HepG2 (cell line): ENCODE results near the gene IKZF3. TPM values are rescaled to one million over a fixed set of nuclear protein-coding genes. Genes with fewer than 3 reads are reported as not detected.

Experiments used
- ARNT2 ChIP-seq: sonication (generic); formaldehyde crosslinking; IDR thresholded peaks from 2 replicates; pipeline ENCODE4 v1.8.0; 2022; ENCODE audit warnings: mild to moderate bottlenecking, low read depth, missing genetic modification reagents, moderate library complexity
- CHCHD3 ChIP-seq: sonication (generic); formaldehyde crosslinking; IDR thresholded peaks from 2 replicates; pipeline ENCODE4 v1.8.0; 2022; ENCODE audit warnings: mild to moderate bottlenecking, missing genetic modification reagents, moderate library complexity
- CREM ChIP-seq, 2 experiments: sonication (generic) in 1 of 2; formaldehyde crosslinking in 1 of 2; IDR thresholded peaks; 2 replicates each; pipeline versions ENCODE4 v1.4.0 to v1.6.1; 2016 to 2020; ENCODE audit warnings: antibody characterized with exemption in 1 of 2, mild to moderate bottlenecking in 1 of 2, missing genetic modification reagents in 1 of 2
- CSRNP1 ChIP-seq: sonication (generic); formaldehyde crosslinking; IDR thresholded peaks from 2 replicates; pipeline ENCODE4 v1.8.1; 2023; ENCODE audit warnings: mild to moderate bottlenecking, missing genetic modification reagents
- HHEX ChIP-seq: IDR thresholded peaks from 2 replicates; pipeline ENCODE4 v1.6.1; 2016; ENCODE audit warnings: control low read depth
- IRX3 ChIP-seq: sonication (generic); formaldehyde crosslinking; IDR thresholded peaks from 2 replicates; pipeline ENCODE4 v1.8.1; 2023; ENCODE audit warnings: mild to moderate bottlenecking, low read depth, missing genetic modification reagents, borderline replicate concordance
- KLF13 ChIP-seq: sonication (generic); formaldehyde crosslinking; IDR thresholded peaks from 2 replicates; pipeline ENCODE4 v1.4.0; 2020; ENCODE audit warnings: mild to moderate bottlenecking, missing genetic modification reagents
- MEIS1 ChIP-seq: sonication (generic); formaldehyde crosslinking; IDR thresholded peaks from 2 replicates; pipeline ENCODE4 v1.9.0; 2021; ENCODE audit warnings: mild to moderate bottlenecking, missing genetic modification reagents, moderate library complexity, borderline replicate concordance
- SMAD3 ChIP-seq: sonication (generic); formaldehyde crosslinking; IDR thresholded peaks from 2 replicates; pipeline ENCODE4 v1.4.0; 2020; ENCODE audit warnings: missing genetic modification reagents
- TP53 ChIP-seq: sonication (generic); formaldehyde crosslinking; conservative IDR thresholded peaks from 2 replicates; pipeline ENCODE4 v1.4.0; 2020; ENCODE audit warnings: missing genetic modification reagents
- ZNF337 ChIP-seq: sonication (generic); formaldehyde crosslinking; IDR thresholded peaks from 2 replicates; pipeline ENCODE4 v1.5.1; 2020; ENCODE audit warnings: missing genetic modification reagents, low read depth, mild to moderate bottlenecking, borderline replicate concordance
- ZNF354B ChIP-seq: sonication (generic); formaldehyde crosslinking; IDR thresholded peaks from 2 replicates; pipeline ENCODE4 v1.8.0; 2022; ENCODE audit warnings: mild to moderate bottlenecking, missing genetic modification reagents
- ZNF598 ChIP-seq: sonication (generic); formaldehyde crosslinking; IDR thresholded peaks from 2 replicates; pipeline ENCODE4 v1.5.1; 2020; ENCODE audit warnings: mild to moderate bottlenecking, missing genetic modification reagents, borderline replicate concordance
- ZNF770 ChIP-seq: sonication (generic); formaldehyde crosslinking; IDR thresholded peaks from 2 replicates; pipeline ENCODE4 v1.5.0; 2020; ENCODE audit warnings: mild to moderate bottlenecking, missing genetic modification reagents
- polyA plus RNA-seq, 8 experiments: library from polyadenylated mRNA; depleted of rRNA in 3 of 8; stranded (reverse) in 7 of 8; unstranded in 1 of 8; fragments of >200 nt; fragmentation: Illumina TruSeq in 4 of 8; extraction: Trizol in 4 of 8; gene quantifications; 2 replicates each; pipeline versions ENCODE4 v1.2.1 to v1.2.3, GENCODE V29; 2011 to 2016; ENCODE audit warnings: low read depth in 4 of 8, missing spikeins in 1 of 8, mixed read lengths in 1 of 8; ENCODE audit not compliant: insufficient read depth in 1 of 8
- total RNA-seq, 5 experiments: library from RNA; depleted of rRNA; stranded (reverse); fragments of >200 nt; fragmentation: Illumina TruSeq; extraction: Trizol; gene quantifications; 2 replicates each; pipeline ENCODE4 v1.2.3, GENCODE V29; 2016; ENCODE audit warnings: low read depth in 1 of 5
- TF ChIP-seq, protein P1 (sequence below): sonication (generic); formaldehyde crosslinking; conservative IDR thresholded peaks from 2 replicates; pipeline ENCODE4 v1.8.0; 2022; ENCODE audit warnings: mild to moderate bottlenecking, moderate library complexity, missing genetic modification reagents
- TF ChIP-seq, protein P2 (sequence below): sonication (generic); formaldehyde crosslinking; IDR thresholded peaks from 2 replicates; pipeline ENCODE4 v1.4.0; 2020; ENCODE audit warnings: low read depth, missing genetic modification reagents
- TF ChIP-seq, protein P3 (sequence below): sonication (generic); formaldehyde crosslinking; IDR thresholded peaks from 2 replicates; pipeline ENCODE4 v1.5.0; 2020; ENCODE audit warnings: missing genetic modification reagents

Gene IKZF3
- total and polyA plus RNA-seq, 2 of the 13 experiments (the other 11 are each of a cell fraction or from before 2014, with no cell fraction given) = not detected

GRCh38 chr17:39863918-39864746 is at the start of gene IKZF3 (continued):
- TF ChIP-seq CSRNP1 (CRISPR knock-in tag) = peak; percentile 99
- peak; percentile 94; the same call in 1 of the 2 replicates for TF ChIP-seq ZNF354B
- TF ChIP-seq KLF13 (CRISPR knock-in tag) = 0 out of 2 replicates have a peak, but pooled peaks have one; percentile 47
- TF ChIP-seq, protein P1, sequence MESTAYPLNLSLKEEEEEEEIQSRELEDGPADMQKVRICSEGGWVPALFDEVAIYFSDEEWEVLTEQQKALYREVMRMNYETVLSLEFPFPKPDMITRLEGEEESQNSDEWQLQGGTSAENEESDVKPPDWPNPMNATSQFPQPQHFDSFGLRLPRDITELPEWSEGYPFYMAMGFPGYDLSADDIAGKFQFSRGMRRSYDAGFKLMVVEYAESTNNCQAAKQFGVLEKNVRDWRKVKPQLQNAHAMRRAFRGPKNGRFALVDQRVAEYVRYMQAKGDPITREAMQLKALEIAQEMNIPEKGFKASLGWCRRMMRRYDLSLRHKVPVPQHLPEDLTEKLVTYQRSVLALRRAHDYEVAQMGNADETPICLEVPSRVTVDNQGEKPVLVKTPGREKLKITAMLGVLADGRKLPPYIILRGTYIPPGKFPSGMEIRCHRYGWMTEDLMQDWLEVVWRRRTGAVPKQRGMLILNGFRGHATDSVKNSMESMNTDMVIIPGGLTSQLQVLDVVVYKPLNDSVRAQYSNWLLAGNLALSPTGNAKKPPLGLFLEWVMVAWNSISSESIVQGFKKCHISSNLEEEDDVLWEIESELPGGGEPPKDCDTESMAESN (CRISPR knock-in tag) = peak; percentile 98
- TF ChIP-seq TP53 (CRISPR knock-in tag) = peak; percentile 82; the same call in 1 of the 2 replicates
- peak; percentile 98 for TF ChIP-seq ARNT2 (CRISPR knock-in tag)
- TF ChIP-seq ZNF770 = peak; percentile 65; the same call in 1 of the 2 replicates
- TF ChIP-seq MEIS1 = peak; percentile 89
- TF ChIP-seq ZNF598 = peak; percentile 99; the same call in 1 of the 2 replicates
- TF ChIP-seq HHEX = no peak
- no peak for TF ChIP-seq CREM (IDR thresholded peaks at IDR 0.05)
- TF ChIP-seq CREM (CRISPR knock-in tag; IDR thresholded peaks at IDR 0.05) = no peak
- peak; percentile 94; the same call in 1 of the 2 replicates for TF ChIP-seq ZNF337 (CRISPR knock-in tag)
- TF ChIP-seq SMAD3 = peak; percentile 87
- peak; percentile 84; the same call in 1 of the 2 replicates for TF ChIP-seq CHCHD3 (CRISPR knock-in tag)
- TF ChIP-seq IRX3 (CRISPR knock-in tag) = peak; percentile 99
- TF ChIP-seq, protein P2, sequence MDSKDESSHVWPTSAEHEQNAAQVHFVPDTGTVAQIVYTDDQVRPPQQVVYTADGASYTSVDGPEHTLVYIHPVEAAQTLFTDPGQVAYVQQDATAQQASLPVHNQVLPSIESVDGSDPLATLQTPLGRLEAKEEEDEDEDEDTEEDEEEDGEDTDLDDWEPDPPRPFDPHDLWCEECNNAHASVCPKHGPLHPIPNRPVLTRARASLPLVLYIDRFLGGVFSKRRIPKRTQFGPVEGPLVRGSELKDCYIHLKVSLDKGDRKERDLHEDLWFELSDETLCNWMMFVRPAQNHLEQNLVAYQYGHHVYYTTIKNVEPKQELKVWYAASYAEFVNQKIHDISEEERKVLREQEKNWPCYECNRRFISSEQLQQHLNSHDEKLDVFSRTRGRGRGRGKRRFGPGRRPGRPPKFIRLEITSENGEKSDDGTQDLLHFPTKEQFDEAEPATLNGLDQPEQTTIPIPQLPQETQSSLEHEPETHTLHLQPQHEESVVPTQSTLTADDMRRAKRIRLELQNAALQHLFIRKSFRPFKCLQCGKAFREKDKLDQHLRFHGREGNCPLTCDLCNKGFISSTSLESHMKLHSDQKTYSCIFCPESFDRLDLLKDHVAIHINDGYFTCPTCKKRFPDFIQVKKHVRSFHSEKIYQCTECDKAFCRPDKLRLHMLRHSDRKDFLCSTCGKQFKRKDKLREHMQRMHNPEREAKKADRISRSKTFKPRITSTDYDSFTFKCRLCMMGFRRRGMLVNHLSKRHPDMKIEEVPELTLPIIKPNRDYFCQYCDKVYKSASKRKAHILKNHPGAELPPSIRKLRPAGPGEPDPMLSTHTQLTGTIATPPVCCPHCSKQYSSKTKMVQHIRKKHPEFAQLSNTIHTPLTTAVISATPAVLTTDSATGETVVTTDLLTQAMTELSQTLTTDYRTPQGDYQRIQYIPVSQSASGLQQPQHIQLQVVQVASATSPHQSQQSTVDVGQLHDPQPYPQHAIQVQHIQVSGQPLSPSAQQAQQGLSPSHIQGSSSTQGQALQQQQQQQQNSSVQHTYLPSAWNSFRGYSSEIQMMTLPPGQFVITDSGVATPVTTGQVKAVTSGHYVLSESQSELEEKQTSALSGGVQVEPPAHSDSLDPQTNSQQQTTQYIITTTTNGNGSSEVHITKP = no peak; the same call in none of the 2 replicates
- TF ChIP-seq, protein P3, sequence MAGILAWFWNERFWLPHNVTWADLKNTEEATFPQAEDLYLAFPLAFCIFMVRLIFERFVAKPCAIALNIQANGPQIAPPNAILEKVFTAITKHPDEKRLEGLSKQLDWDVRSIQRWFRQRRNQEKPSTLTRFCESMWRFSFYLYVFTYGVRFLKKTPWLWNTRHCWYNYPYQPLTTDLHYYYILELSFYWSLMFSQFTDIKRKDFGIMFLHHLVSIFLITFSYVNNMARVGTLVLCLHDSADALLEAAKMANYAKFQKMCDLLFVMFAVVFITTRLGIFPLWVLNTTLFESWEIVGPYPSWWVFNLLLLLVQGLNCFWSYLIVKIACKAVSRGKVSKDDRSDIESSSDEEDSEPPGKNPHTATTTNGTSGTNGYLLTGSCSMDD (CRISPR knock-in tag) = peak; percentile 97
